Glutamatergic neuron (in vitro differentiated cells): ENCODE measurements around the gene OR9A4. TPM values are rescaled to one million over a fixed set of nuclear protein-coding genes. Genes with fewer than 3 reads are reported as not detected.

Experiments used
- DNase-seq: peaks from one replicate; pipeline ENCODE4 v3.0.0; 2022
- H3K27ac Mint-ChIP-seq: one replicate; pipeline ENCODE4 v1.8.0; 2020; ENCODE audit warnings: mild to moderate bottlenecking, mixed read lengths, inconsistent platforms; ENCODE audit not compliant: unreplicated experiment
- H3K27me3 Mint-ChIP-seq: one replicate; pipeline ENCODE4 v1.8.0; 2020; ENCODE audit warnings: mild to moderate bottlenecking, moderate library complexity, mixed read lengths, inconsistent platforms; ENCODE audit not compliant: unreplicated experiment
- H3K36me3 Mint-ChIP-seq: one replicate; pipeline ENCODE4 v1.8.0; 2020; ENCODE audit warnings: mild to moderate bottlenecking, mixed read lengths, inconsistent platforms; ENCODE audit not compliant: unreplicated experiment
- H3K4me1 Mint-ChIP-seq: one replicate; pipeline ENCODE4 v1.8.0; 2020; ENCODE audit warnings: mild to moderate bottlenecking, low read depth, mixed read lengths, inconsistent platforms; ENCODE audit not compliant: unreplicated experiment
- H3K4me3 Mint-ChIP-seq: one replicate; pipeline ENCODE4 v1.8.0; 2020; ENCODE audit warnings: mild to moderate bottlenecking, mixed read lengths, inconsistent platforms; ENCODE audit not compliant: unreplicated experiment
- H3K9me3 Mint-ChIP-seq: one replicate; pipeline ENCODE4 v1.8.0; 2020; ENCODE audit warnings: mild to moderate bottlenecking, moderate library complexity, mixed read lengths, inconsistent platforms; ENCODE audit not compliant: unreplicated experiment
- CTCF ChIP-seq: fragments of 200-600 bp; sonication (generic); IDR thresholded peaks from one replicate; pipeline ENCODE4 v1.5.0; 2021; ENCODE audit not compliant: partially characterized antibody, unreplicated experiment
- total RNA-seq: library from RNA; stranded (reverse); fragmentation: NEBNext Ultra II Directional; extraction: Animal tissue kit (Norgen Biotek cat#: 25700); gene quantifications from one replicate; pipeline ENCODE4 v1.2.1, GENCODE V29; 2021; ENCODE audit not compliant: unreplicated experiment

OR9A4 gene
- total RNA-seq, 1 donor from 2014 or later: not detected

- no peaks in the 10 kb centered on the region for H3K4me1 Mint-ChIP-seq
Measured at GRCh38 chr7:141949911-141950310, 33.7 kb downstream of the OR9A4 start.

GRCh38 chr7:141950806-141951205 lies 34.6 kb downstream of the OR9A4 start:
- H3K4me3 Mint-ChIP-seq: no peak overlapping the region
- H3K27me3 Mint-ChIP-seq: no peaks in the 10 kb centered on the region
- peaks cover 5% of the 10 kb centered on the region for H3K9me3 Mint-ChIP-seq
- H3K27ac Mint-ChIP-seq: no peak overlapping the region
- no peak for TF ChIP-seq CTCF
- H3K4me1 Mint-ChIP-seq: no peaks in the 10 kb centered on the region
- no peak for DNase-seq
- no peaks in the 10 kb centered on the region for H3K36me3 Mint-ChIP-seq

More at GRCh38 chr7:141949911-141950310, 33.7 kb downstream of the OR9A4 start:
- no peak for DNase-seq
- H3K27me3 Mint-ChIP-seq: peaks cover 1% of the 10 kb centered on the region
- H3K9me3 Mint-ChIP-seq: peaks cover 5% of the 10 kb centered on the region
- H3K27ac Mint-ChIP-seq: no peak overlapping the region
- no peak overlapping the region for H3K4me3 Mint-ChIP-seq
- no peaks in the 10 kb centered on the region for H3K36me3 Mint-ChIP-seq
- TF ChIP-seq CTCF: no peak

GRCh38 chr7:141952461-141952860 lies 36.3 kb downstream of the OR9A4 start:
- Mint-ChIP-seq H3K36me3 (no peaks in the 10 kb centered on the region), H3K4me1 (no peaks in the 10 kb centered on the region), H3K27me3 (no peaks in the 10 kb centered on the region), H3K4me3 (no peak overlapping the region), H3K27ac (no peak overlapping the region), H3K9me3 (peaks cover 1% of the 10 kb centered on the region)
- no peak for DNase-seq
- TF ChIP-seq CTCF: no peak

- Mint-ChIP-seq H3K27ac (no peak overlapping the region), H3K36me3 (no peaks in the 10 kb centered on the region), H3K27me3 (no peaks in the 10 kb centered on the region), H3K9me3 (peaks cover 1% of the 10 kb centered on the region), H3K4me1 (no peaks in the 10 kb centered on the region), H3K4me3 (no peak overlapping the region)
- no peak for TF ChIP-seq CTCF
- no peak for DNase-seq
Measured at GRCh38 chr7:141954334-141954733, 38.1 kb downstream of the OR9A4 start.

GRCh38 chr7:141956084-141956483 lies 39.9 kb downstream of the OR9A4 start:
- H3K36me3 Mint-ChIP-seq: no peaks in the 10 kb centered on the region
- H3K27me3 Mint-ChIP-seq: no peaks in the 10 kb centered on the region
- no peak for DNase-seq
- no peak overlapping the region for H3K4me3 Mint-ChIP-seq
- H3K4me1 Mint-ChIP-seq: no peaks in the 10 kb centered on the region
- H3K27ac Mint-ChIP-seq: no peak overlapping the region
- no peaks in the 10 kb centered on the region for H3K9me3 Mint-ChIP-seq
- TF ChIP-seq CTCF: no peak
